GM13977 (cell line): ENCODE results near the gene TRPM6.

Experiments used
- DNase-seq: peaks from one replicate; pipeline ENCODE4 v3.0.0; 2012; ENCODE audit warnings: low spot score
- in situ Hi-C: fragments of 300-500 bp; cut with MboI; formaldehyde crosslinking; loops from one replicate; pipeline ENCODE4 v1.12.0; 2022; ENCODE audit warnings: low sequenced_read_pairs, low pct_unique_long_range_greater_than_20kb, mixed read lengths, inconsistent platforms; ENCODE audit not compliant: unreplicated experiment
- TF ChIP-seq, protein P1 (sequence below): IDR thresholded peaks from 2 replicates; pipeline ENCODE4 v1.5.1; 2012; ENCODE audit warnings: mild to moderate bottlenecking, control low read depth; ENCODE audit not compliant: insufficient read depth; ENCODE audit errors: extremely low read depth, missing control alignments

Gene TRPM6

DNA sequence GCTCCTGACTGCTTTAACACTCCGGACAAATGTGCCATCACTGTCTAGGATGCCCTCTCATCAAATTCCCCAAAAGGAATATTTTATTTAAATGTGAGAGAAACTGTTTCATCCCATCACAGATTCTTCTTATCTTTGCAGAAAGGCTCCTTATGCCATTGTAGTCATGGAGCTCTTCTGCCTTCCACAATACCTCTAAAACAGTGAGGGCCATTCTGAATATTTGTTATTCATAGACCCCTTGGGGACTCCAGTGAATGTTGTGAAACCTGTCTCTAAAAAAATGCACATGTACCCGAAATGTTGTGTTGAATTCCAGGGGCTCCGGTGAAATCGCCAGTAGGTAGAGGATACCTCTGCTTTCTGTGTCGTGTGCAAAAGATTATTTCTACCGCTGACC is 213.6 kb downstream of the TRPM6 start:
- DNase-seq, result no peak
- in situ Hi-C loops, result no loop called here

More for the DNA sequence above, 213.6 kb downstream of the TRPM6 start:
- TF ChIP-seq, protein P1, sequence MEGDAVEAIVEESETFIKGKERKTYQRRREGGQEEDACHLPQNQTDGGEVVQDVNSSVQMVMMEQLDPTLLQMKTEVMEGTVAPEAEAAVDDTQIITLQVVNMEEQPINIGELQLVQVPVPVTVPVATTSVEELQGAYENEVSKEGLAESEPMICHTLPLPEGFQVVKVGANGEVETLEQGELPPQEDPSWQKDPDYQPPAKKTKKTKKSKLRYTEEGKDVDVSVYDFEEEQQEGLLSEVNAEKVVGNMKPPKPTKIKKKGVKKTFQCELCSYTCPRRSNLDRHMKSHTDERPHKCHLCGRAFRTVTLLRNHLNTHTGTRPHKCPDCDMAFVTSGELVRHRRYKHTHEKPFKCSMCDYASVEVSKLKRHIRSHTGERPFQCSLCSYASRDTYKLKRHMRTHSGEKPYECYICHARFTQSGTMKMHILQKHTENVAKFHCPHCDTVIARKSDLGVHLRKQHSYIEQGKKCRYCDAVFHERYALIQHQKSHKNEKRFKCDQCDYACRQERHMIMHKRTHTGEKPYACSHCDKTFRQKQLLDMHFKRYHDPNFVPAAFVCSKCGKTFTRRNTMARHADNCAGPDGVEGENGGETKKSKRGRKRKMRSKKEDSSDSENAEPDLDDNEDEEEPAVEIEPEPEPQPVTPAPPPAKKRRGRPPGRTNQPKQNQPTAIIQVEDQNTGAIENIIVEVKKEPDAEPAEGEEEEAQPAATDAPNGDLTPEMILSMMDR, result no peak
